ENCODE data around the gene MCMBP.
A peak's percentile ranks its signal among the peaks of the same experiment; 100 is the strongest.

The MCMBP gene

DNA sequence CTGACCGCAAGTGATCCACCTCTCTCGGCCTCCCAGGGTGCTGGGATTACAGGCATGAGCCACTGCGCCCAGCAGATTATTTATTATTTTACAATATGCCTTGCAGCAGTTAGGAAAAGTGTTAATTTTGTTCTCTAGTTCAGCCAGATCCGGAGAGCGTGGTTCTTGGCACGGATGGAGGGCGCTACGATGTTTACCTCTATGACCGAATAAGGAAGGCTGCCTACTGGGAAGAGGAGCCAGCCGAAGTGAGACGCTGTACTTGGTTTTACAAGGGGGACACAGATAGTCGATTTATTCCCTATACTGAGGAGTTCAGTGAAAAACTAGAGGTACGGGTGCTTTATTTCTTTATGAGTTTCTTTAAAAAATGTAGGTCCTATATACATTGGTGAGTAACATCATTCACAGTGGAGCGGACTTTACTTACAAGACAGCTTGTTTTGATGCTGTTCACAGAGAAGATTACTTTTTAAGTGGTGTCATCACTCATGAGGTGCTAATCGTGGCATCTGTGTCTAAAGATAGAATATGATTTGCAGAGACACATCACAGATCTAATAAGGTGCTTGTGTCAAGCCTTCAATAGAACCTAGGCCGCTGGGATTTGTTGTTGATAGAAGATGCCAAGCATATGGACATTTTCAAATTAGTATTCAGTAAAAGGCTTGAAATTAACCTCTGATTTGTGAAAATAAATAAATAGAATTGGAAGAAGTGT is 31.5 kb upstream of the MCMBP start:
- H3K9me3 Mint-ChIP-seq: no peaks in the 10 kb centered on the region
- H3K4me1 Mint-ChIP-seq: no peaks in the 10 kb centered on the region
- H3K27me3 Mint-ChIP-seq (ENCODE audit: low read depth, poor library complexity): no peaks in the 10 kb centered on the region
- peaks cover 61% of the 10 kb centered on the region for H3K36me3 Mint-ChIP-seq (ENCODE audit: low read depth)
- H3K27ac Mint-ChIP-seq: no peak overlapping the region
- no peak overlapping the region for H3K4me3 Mint-ChIP-seq
- DNase-seq: no peak
- TF ChIP-seq, protein P1, sequence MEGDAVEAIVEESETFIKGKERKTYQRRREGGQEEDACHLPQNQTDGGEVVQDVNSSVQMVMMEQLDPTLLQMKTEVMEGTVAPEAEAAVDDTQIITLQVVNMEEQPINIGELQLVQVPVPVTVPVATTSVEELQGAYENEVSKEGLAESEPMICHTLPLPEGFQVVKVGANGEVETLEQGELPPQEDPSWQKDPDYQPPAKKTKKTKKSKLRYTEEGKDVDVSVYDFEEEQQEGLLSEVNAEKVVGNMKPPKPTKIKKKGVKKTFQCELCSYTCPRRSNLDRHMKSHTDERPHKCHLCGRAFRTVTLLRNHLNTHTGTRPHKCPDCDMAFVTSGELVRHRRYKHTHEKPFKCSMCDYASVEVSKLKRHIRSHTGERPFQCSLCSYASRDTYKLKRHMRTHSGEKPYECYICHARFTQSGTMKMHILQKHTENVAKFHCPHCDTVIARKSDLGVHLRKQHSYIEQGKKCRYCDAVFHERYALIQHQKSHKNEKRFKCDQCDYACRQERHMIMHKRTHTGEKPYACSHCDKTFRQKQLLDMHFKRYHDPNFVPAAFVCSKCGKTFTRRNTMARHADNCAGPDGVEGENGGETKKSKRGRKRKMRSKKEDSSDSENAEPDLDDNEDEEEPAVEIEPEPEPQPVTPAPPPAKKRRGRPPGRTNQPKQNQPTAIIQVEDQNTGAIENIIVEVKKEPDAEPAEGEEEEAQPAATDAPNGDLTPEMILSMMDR (IDR thresholded peaks at IDR 0.05): no peak

DNA sequence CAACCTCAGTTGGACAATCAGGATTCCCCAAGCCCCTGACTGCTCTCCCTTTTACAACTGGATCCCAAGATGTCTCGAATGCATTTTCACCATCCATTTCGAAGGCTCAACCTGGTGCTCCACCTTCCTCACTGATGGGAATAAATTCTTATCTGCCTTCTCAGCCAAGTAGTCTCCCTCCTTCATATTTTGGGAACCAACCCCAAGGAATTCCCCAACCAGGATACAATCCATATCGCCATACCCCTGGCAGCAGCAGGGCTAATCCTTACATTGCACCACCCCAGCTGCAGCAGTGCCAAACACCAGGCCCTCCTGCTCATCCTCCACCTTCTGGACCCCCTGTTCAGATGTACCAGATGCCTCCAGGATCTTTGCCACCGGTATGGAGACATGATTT is 25.9 kb upstream of the MCMBP start:
- no peaks in the 10 kb centered on the region for H3K9me3 Mint-ChIP-seq
- no peak overlapping the region for H3K4me3 Mint-ChIP-seq
- H3K4me1 Mint-ChIP-seq: peaks cover 18% of the 10 kb centered on the region
- TF ChIP-seq, protein P1 (IDR thresholded peaks at IDR 0.05): no peak
- DNase-seq: no peak
- no peak overlapping the region for H3K27ac Mint-ChIP-seq
- peaks cover 3% of the 10 kb centered on the region for H3K27me3 Mint-ChIP-seq (ENCODE audit: low read depth, poor library complexity)
- H3K36me3 Mint-ChIP-seq (ENCODE audit: low read depth): peaks cover 53% of the 10 kb centered on the region

DNA sequence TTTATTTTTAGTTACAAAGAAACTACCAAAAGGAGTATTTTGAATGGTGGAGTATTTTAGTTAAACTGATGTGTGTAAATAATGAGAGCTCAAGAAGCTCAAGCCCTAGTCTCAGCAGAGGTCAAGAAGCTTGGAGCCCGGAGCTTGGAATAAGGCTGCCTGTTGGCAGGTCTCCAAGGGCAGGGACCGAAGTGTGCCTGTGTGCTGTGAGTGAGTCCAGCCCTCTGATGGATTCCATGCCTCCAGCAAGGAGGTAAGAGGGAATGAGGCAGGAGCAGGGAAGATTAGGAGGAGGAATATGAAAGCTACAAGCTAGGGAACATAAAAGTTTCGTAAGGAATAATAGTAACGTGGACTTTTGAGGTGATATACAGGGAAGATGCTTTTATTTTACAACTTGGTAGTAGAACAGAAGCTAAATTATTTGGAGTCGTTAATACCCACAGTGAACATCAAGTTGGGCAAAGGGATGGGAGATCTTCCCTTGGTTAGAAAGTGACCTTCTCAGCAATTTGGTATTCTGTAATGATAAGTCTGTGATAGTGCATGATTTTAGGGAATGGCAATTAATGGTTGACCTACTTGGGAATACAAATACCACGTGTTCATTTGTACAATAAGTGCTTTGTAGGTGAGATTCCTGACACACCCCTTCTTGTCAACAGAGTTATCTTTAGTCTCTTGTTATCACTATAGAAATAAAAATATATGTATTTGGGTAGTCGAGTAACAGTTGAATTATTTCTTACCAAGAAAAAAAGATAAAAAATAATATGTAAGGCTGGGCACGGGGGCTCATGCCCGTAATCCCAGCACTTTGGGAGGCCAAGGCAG is 24.5 kb upstream of the MCMBP start:
- H3K27ac Mint-ChIP-seq: no peak overlapping the region

DNA sequence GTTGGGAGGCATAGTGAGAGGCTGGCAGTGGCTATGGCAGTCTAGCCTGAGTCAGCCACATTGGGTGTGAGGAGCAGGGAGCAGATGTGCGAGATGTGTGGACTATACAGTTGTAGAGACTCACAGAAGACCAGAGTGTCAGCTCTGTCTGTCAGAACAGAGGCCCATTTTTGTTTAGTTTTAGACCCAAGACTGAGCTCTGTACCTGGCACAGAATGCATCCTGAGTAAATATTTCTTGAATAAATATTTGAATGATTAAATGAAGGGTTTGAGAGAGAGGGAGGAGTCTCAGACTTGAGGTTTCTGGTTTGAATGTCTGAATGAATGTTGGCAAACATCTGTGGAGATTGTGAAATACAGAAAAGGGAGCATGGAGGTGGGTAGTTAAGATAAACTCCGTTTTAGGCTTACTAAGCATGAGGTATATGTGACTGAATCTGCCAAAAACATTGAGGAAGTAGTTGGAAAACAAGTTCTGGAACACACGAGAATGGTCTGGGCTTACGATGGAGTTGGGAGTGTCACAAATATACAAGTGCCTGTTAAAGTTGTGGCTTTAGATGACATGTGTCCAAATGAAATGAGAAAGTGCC is 23.5 kb upstream of the MCMBP start:
- Mint-ChIP-seq H3K27ac (no peak overlapping the region), H3K4me1 (peaks cover 26% of the 10 kb centered on the region), H3K4me3 (no peak overlapping the region), H3K27me3 (ENCODE audit: low read depth, poor library complexity) (peaks cover 3% of the 10 kb centered on the region), H3K9me3 (peaks cover 6% of the 10 kb centered on the region), H3K36me3 (ENCODE audit: low read depth) (peaks cover 47% of the 10 kb centered on the region)
- no peak for DNase-seq
- TF ChIP-seq, protein P1 (IDR thresholded peaks at IDR 0.05): no peak

More for the DNA sequence above, 24.5 kb upstream of the MCMBP start:
- TF ChIP-seq, protein P1 (IDR thresholded peaks at IDR 0.05): no peak
- Mint-ChIP-seq H3K4me3 (no peak overlapping the region), H3K4me1 (peaks cover 23% of the 10 kb centered on the region), H3K9me3 (peaks cover 3% of the 10 kb centered on the region), H3K36me3 (ENCODE audit: low read depth) (peaks cover 46% of the 10 kb centered on the region), H3K27me3 (ENCODE audit: low read depth, poor library complexity) (peaks cover 3% of the 10 kb centered on the region)
- no peak for DNase-seq

DNA sequence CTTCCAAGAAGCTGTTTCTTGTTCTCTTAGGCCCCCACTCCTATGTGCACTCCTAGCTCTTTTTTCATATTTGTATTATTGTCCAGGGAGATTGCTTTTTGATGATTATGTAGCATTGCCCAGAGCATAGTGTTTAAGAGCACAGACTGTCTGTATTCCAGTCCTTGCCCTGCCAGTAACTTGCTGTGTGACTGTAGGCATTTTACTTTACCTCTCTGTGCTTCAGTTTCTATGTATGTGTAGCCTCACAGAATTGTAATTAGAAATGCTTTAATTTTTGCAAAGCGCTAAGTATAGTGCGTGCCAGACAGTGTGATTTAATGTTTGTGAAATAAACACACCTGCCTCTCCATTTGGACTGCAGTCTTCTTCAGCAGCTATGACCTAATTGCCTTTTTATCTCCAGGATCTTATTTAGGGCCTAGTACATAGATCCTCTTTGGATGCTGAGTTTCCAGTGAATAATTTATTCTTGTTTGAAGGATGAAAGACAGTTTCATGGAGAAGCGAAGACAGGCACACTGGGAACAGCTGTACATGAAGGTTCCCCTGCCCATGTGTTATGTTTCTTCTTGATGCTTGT is 21.3 kb upstream of the MCMBP start:
- H3K27ac Mint-ChIP-seq: no peak overlapping the region
- DNase-seq: no peak
- H3K27me3 Mint-ChIP-seq (ENCODE audit: low read depth, poor library complexity): peaks cover 13% of the 10 kb centered on the region
- H3K4me3 Mint-ChIP-seq: peak overlapping the region; percentile 98
- peaks cover 16% of the 10 kb centered on the region for H3K9me3 Mint-ChIP-seq
- peaks cover 30% of the 10 kb centered on the region for H3K4me1 Mint-ChIP-seq
- TF ChIP-seq, protein P1 (IDR thresholded peaks at IDR 0.05): no peak
- H3K36me3 Mint-ChIP-seq (ENCODE audit: low read depth): peaks cover 43% of the 10 kb centered on the region
